ENCODE results near the gene CFAP46.

CFAP46 gene

GRCh38 chr10:132867801-132868644 lies 74.3 kb downstream of the CFAP46 start:
- intact Hi-C loops (cut with DNase I; ENCODE audit: low total_unique reads) = no loop called here
- H3K27me3 ChIP-seq = peaks cover 0 to 45% of the 10 kb centered on the region in 2 donors
- H3K27ac ChIP-seq = no peak overlapping the region
- H3K36me3 ChIP-seq = no peaks in the 10 kb centered on the region
- peaks cover 0 to 17% (median 0%) of the 10 kb centered on the region in 3 donors for H3K9me3 ChIP-seq
- DNase-seq = peak; percentile 16 to 60
- no peaks in the 10 kb centered on the region for H3K4me1 ChIP-seq
- no peak overlapping the region for H3K4me3 ChIP-seq
- TF ChIP-seq CTCF (IDR thresholded peaks at IDR 0.05) = no peak

- no peak overlapping the region for H3K27ac ChIP-seq
- H3K27me3 ChIP-seq = peaks cover 0 to 48% of the 10 kb centered on the region in 2 donors
- H3K4me3 ChIP-seq = no peak overlapping the region
- intact Hi-C loops (cut with DNase I; ENCODE audit: low total_unique reads) = no loop called here
- no peaks in the 10 kb centered on the region for H3K36me3 ChIP-seq
- TF ChIP-seq CTCF (IDR thresholded peaks at IDR 0.05) = no peak
- DNase-seq = peak in 1 of 2 donors; percentile 51
- no peaks in the 10 kb centered on the region for H3K4me1 ChIP-seq
- peaks cover 0 to 17% (median 0%) of the 10 kb centered on the region in 3 donors for H3K9me3 ChIP-seq
These were observed 75.6 kb downstream of the CFAP46 start for GRCh38 chr10:132866601-132867381.

- peaks cover 0 to 56% of the 10 kb centered on the region in 2 donors for H3K27me3 ChIP-seq
- intact Hi-C loops (cut with DNase I; ENCODE audit: low total_unique reads) = no loop called here
- DNase-seq = peak; percentile 9 to 56
These were observed 76.3 kb downstream of the CFAP46 start for GRCh38 chr10:132865851-132866600.

GRCh38 chr10:132865171-132865631 lies 77.2 kb downstream of the CFAP46 start:
- peak in 1 of 2 donors; percentile 41 for DNase-seq
- Histone ChIP-seq H3K9me3 (peaks cover 0 to 6% (median 0%) of the 10 kb centered on the region in 3 donors), H3K36me3 (no peaks in the 10 kb centered on the region), H3K27me3 (peaks cover 0 to 61% of the 10 kb centered on the region in 2 donors), H3K4me3 (no peak overlapping the region), H3K4me1 (no peaks in the 10 kb centered on the region), H3K27ac (no peak overlapping the region)
- no peak for TF ChIP-seq CTCF (IDR thresholded peaks at IDR 0.05)
- intact Hi-C loops (cut with DNase I; ENCODE audit: low total_unique reads) = no loop called here

More at GRCh38 chr10:132865851-132866600, 76.3 kb downstream of the CFAP46 start:
- TF ChIP-seq CTCF (IDR thresholded peaks at IDR 0.05) = no peak
- Histone ChIP-seq H3K9me3 (peaks cover 0 to 13% (median 0%) of the 10 kb centered on the region in 3 donors), H3K4me3 (no peak overlapping the region), H3K36me3 (no peaks in the 10 kb centered on the region), H3K4me1 (no peaks in the 10 kb centered on the region), H3K27ac (no peak overlapping the region)

Data from tibial artery (tissue), 4 donors.